Uterus (tissue), 2 donors: ENCODE measurements around the gene DNAJC4.

Experiments used
- POLR2A ChIP-seq, 2 donors: fragments of 450-650 bp; IDR thresholded peaks; one replicate each; pipeline ENCODE4 v1.6.1; 2016; ENCODE audit warnings: antibody characterized with exemption in 2 of 2, mild to moderate bottlenecking in 1 of 2, moderate library complexity in 1 of 2
- TF ChIP-seq, protein P1 (sequence below), 4 experiments: fragments of 200-600 bp in 2 of 4; fragments of 450-650 bp in 2 of 4; sonication (generic) in 2 of 4; IDR thresholded peaks; one replicate each; pipeline ENCODE4 v1.5.1; 2016 to 2019; ENCODE audit warnings: antibody characterized with exemption in 4 of 4, mild to moderate bottlenecking in 2 of 4, moderate library complexity in 1 of 4

DNA sequence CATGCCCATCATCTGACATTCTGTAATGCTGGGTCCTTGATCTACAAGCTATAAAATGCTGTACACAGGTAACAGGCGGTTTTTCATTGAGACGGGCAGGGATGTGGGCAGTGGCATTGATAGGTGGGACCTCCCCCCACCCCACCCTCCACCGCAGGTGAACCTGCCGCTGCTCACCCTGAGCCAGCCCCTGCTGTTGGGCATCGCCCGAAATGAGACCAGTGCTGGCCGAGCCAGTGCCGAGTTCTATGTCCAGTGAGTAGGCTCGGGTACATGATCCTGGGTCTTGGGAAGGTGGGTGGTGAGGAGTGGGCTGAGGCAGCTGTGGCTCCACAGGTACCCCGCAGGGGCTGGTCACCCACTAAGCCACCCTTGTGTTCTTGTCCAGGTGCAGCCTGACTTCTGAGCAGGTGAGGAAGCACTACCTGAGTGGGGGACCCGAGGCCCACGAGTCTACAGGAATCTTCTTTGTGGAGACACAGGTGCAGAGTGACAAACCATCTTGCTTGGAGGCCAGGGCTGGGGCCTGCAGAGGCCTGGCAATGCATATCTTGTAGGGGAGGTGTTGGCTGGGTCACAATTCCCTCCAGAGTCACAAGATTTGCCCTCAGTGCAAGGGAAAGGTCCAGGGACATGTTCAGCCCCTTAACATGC, 1.1 kb upstream of the DNAJC4 start:
- TF ChIP-seq, protein P1, sequence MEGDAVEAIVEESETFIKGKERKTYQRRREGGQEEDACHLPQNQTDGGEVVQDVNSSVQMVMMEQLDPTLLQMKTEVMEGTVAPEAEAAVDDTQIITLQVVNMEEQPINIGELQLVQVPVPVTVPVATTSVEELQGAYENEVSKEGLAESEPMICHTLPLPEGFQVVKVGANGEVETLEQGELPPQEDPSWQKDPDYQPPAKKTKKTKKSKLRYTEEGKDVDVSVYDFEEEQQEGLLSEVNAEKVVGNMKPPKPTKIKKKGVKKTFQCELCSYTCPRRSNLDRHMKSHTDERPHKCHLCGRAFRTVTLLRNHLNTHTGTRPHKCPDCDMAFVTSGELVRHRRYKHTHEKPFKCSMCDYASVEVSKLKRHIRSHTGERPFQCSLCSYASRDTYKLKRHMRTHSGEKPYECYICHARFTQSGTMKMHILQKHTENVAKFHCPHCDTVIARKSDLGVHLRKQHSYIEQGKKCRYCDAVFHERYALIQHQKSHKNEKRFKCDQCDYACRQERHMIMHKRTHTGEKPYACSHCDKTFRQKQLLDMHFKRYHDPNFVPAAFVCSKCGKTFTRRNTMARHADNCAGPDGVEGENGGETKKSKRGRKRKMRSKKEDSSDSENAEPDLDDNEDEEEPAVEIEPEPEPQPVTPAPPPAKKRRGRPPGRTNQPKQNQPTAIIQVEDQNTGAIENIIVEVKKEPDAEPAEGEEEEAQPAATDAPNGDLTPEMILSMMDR (IDR thresholded peaks at IDR 0.05): no peak
- TF ChIP-seq POLR2A (IDR thresholded peaks at IDR 0.05): no peak
